C4-2B (cell line): ENCODE results near the gene DCP1B.
"Not testable (repeated sequence)": the region's sequence is repeated elsewhere in the genome, so short reads cannot be mapped to it uniquely, and the experiment has no call there.

ENCODE experiments used
- H3K27ac ChIP-seq: fragments of 450-650 bp; 2 replicates; pipeline ENCODE4 v1.5.1; 2017
- CTCF ChIP-seq: fragments of 450-650 bp; conservative IDR thresholded peaks from 2 replicates; pipeline ENCODE4 v1.5.1; 2017; ENCODE audit warnings: mild to moderate bottlenecking
- ZFX ChIP-seq: fragments of 450-650 bp; IDR thresholded peaks from 2 replicates; pipeline ENCODE4 v1.6.1; 2017

The DCP1B gene

GRCh38 chr12:1949771-1950470 lies 54.3 kb downstream of the DCP1B start:
- H3K27ac ChIP-seq = no peak overlapping the region
- TF ChIP-seq ZFX = no peak

GRCh38 chr12:1948883-1949282 lies 55.4 kb downstream of the DCP1B start:
- TF ChIP-seq ZFX (no peak), CTCF (no peak)
- H3K27ac ChIP-seq = no peak overlapping the region

- H3K27ac ChIP-seq = no peak overlapping the region
- TF ChIP-seq CTCF = no peak
- no peak for TF ChIP-seq ZFX
Observed at GRCh38 chr12:1947081-1947480, 57.2 kb downstream of the DCP1B start.

- TF ChIP-seq ZFX (no peak), CTCF (no peak)
- no peak overlapping the region for H3K27ac ChIP-seq
Observed at GRCh38 chr12:1946296-1946695, 58.0 kb downstream of the DCP1B start.

- H3K27ac ChIP-seq = not testable (repeated sequence)
Observed at GRCh38 chr12:1945502-1945901, 58.8 kb downstream of the DCP1B start.

- no peak for TF ChIP-seq ZFX
- peak; percentile 97 for TF ChIP-seq CTCF
- H3K27ac ChIP-seq = no peak overlapping the region
Observed at GRCh38 chr12:1939801-1940607, 64.3 kb downstream of the DCP1B start.

- no peak overlapping the region for H3K27ac ChIP-seq
- TF ChIP-seq CTCF (no peak), ZFX (no peak)
Observed at GRCh38 chr12:1939331-1939730, 64.9 kb downstream of the DCP1B start.

GRCh38 chr12:1937481-1938224 lies 66.6 kb downstream of the DCP1B start:
- H3K27ac ChIP-seq = peak overlapping the region; percentile 88
- TF ChIP-seq CTCF = no peak
- TF ChIP-seq ZFX = no peak
